DND-41 (cell line): Measurements from ENCODE around the gene ACKR3.

Experiments used
- ATAC-seq: fragments of 200-7000 bp; cut with Tn5 transposase; 3 replicates; pipeline ENCODE4 v1.9.1; 2021; ENCODE audit warnings: low read depth; ENCODE audit not compliant: insufficient read depth
- DNase-seq: peaks from one replicate; pipeline ENCODE4 v3.0.0-alpha.2; 2020
- H2AFZ ChIP-seq: 2 replicates; pipeline ENCODE4 v1.6.0; 2012; ENCODE audit warnings: low read depth, low read length
- H3K27ac ChIP-seq: 2 replicates; pipeline ENCODE4 v1.5.1; 2012; ENCODE audit warnings: low read length, inconsistent platforms
- H3K27me3 ChIP-seq: fragments of 200-600 bp; sonication (generic); 2 replicates; pipeline ENCODE4 v1.6.0; 2012; ENCODE audit warnings: low read length, mild to moderate bottlenecking, inconsistent platforms; ENCODE audit not compliant: insufficient read depth, poor library complexity
- H3K36me3 ChIP-seq: 2 replicates; pipeline ENCODE4 v1.5.1; 2012; ENCODE audit warnings: low read length, inconsistent platforms; ENCODE audit not compliant: insufficient read depth
- H3K4me1 ChIP-seq: 2 replicates; pipeline ENCODE4 v1.5.1; 2012; ENCODE audit warnings: mild to moderate bottlenecking, low read length; ENCODE audit not compliant: insufficient read depth
- H3K4me2 ChIP-seq: 2 replicates; pipeline ENCODE4 v1.6.0; 2012; ENCODE audit warnings: mild to moderate bottlenecking, moderate library complexity, low read length, inconsistent platforms; ENCODE audit not compliant: insufficient read depth
- H3K4me3 ChIP-seq, 2 experiments: fragments of 200-600 bp in 1 of 2; shearing (Covaris generic) in 1 of 2; 2 replicates each; pipeline ENCODE4 v1.5.1; 2012 to 2016; ENCODE audit warnings: inconsistent platforms in 2 of 2, low read length in 2 of 2, mild to moderate bottlenecking in 2 of 2, low read depth in 1 of 2, moderate library complexity in 1 of 2
- H3K79me2 ChIP-seq: 2 replicates; pipeline ENCODE4 v1.6.0; 2012; ENCODE audit warnings: low read length, inconsistent platforms; ENCODE audit not compliant: insufficient read depth
- H3K9ac ChIP-seq: 2 replicates; pipeline ENCODE4 v1.6.0; 2012; ENCODE audit warnings: low read depth, mild to moderate bottlenecking, inconsistent platforms, low read length, moderate library complexity
- H3K9me3 ChIP-seq: 2 replicates; pipeline ENCODE4 v1.5.1; 2012; ENCODE audit warnings: low read length, moderate library complexity, mild to moderate bottlenecking, inconsistent platforms; ENCODE audit not compliant: insufficient read depth, severe bottlenecking
- H4K20me1 ChIP-seq: 2 replicates; pipeline ENCODE4 v1.6.0; 2012; ENCODE audit warnings: low read length; ENCODE audit not compliant: insufficient read depth
- EZH2 ChIP-seq: IDR thresholded peaks from 3 replicates; pipeline ENCODE4 v1.6.1; 2012; ENCODE audit warnings: borderline replicate concordance, low read depth, mild to moderate bottlenecking, moderate library complexity, low read length, inconsistent platforms; ENCODE audit not compliant: severe bottlenecking
- TF ChIP-seq, protein P1 (sequence below): IDR thresholded peaks from 2 replicates; pipeline ENCODE4 v1.5.1; 2012; ENCODE audit warnings: borderline replicate concordance, low read length, moderate library complexity, mild to moderate bottlenecking; ENCODE audit not compliant: poor library complexity, severe bottlenecking; ENCODE audit errors: extremely low read depth

Gene ACKR3

GRCh38 chr2:236613612-236614011, 44.0 kb downstream of the ACKR3 start:
- Histone ChIP-seq H3K36me3 (no peaks in the 10 kb centered on the region), H3K27ac (no peak overlapping the region), H4K20me1 (no peaks in the 10 kb centered on the region), H2AFZ (no peak overlapping the region), H3K9ac (no peak overlapping the region), H3K4me1 (no peaks in the 10 kb centered on the region), H3K79me2 (no peaks in the 10 kb centered on the region), H3K27me3 (peaks cover 8% of the 10 kb centered on the region), H3K4me2 (no peak overlapping the region), H3K4me3 (no peak overlapping the region), H3K9me3 (no peaks in the 10 kb centered on the region)
- TF ChIP-seq, protein P1, sequence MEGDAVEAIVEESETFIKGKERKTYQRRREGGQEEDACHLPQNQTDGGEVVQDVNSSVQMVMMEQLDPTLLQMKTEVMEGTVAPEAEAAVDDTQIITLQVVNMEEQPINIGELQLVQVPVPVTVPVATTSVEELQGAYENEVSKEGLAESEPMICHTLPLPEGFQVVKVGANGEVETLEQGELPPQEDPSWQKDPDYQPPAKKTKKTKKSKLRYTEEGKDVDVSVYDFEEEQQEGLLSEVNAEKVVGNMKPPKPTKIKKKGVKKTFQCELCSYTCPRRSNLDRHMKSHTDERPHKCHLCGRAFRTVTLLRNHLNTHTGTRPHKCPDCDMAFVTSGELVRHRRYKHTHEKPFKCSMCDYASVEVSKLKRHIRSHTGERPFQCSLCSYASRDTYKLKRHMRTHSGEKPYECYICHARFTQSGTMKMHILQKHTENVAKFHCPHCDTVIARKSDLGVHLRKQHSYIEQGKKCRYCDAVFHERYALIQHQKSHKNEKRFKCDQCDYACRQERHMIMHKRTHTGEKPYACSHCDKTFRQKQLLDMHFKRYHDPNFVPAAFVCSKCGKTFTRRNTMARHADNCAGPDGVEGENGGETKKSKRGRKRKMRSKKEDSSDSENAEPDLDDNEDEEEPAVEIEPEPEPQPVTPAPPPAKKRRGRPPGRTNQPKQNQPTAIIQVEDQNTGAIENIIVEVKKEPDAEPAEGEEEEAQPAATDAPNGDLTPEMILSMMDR, result no peak
- no peak for TF ChIP-seq EZH2
- ATAC-seq, result no peak
- DNase-seq, result no peak

- Histone ChIP-seq H3K36me3 (no peaks in the 10 kb centered on the region), H3K27me3 (peaks cover 13% of the 10 kb centered on the region), H3K79me2 (no peaks in the 10 kb centered on the region), H3K4me2 (no peak overlapping the region), H3K4me3 (no peak overlapping the region), H2AFZ (no peak overlapping the region), H3K4me1 (no peaks in the 10 kb centered on the region), H4K20me1 (no peaks in the 10 kb centered on the region), H3K9ac (no peak overlapping the region), H3K27ac (no peak overlapping the region), H3K9me3 (no peaks in the 10 kb centered on the region)
- DNase-seq, result no peak
- no peak for ATAC-seq
- no peak for TF ChIP-seq EZH2
- TF ChIP-seq, protein P1, result no peak
Observed at GRCh38 chr2:236614551-236614950, 44.9 kb downstream of the ACKR3 start.

DNA sequence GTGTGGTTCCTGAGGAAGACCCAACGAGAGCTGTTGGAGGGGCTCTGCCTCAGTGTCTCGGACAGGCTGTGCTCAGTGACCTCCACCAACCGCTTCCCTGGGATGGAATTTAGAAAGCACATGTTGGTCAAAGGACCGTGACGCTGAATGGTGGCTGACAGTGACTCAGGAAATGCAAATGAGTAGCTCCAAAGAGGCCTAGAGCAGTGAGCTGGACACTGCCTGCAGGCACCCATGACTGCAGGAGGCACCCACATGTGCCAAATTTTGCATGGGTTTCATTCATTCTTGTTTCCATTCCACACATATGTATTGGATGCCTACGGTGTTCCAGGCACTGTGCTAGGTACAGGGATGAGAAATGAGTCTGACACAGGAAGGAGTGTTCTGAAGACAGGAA, 46.4 kb downstream of the ACKR3 start:
- H3K4me2 ChIP-seq, result no peak overlapping the region
- H3K9ac ChIP-seq, result no peak overlapping the region
- no peak overlapping the region for H3K4me3 ChIP-seq
- H3K36me3 ChIP-seq, result no peaks in the 10 kb centered on the region
- H3K79me2 ChIP-seq, result no peaks in the 10 kb centered on the region
- no peaks in the 10 kb centered on the region for H3K9me3 ChIP-seq
- no peak overlapping the region for H2AFZ ChIP-seq
- H3K27me3 ChIP-seq, result peaks cover 13% of the 10 kb centered on the region
- H3K27ac ChIP-seq, result no peak overlapping the region
- no peak for TF ChIP-seq EZH2
- TF ChIP-seq, protein P1, result no peak
- ATAC-seq (no peak), DNase-seq (no peak)
- H3K4me1 ChIP-seq, result no peaks in the 10 kb centered on the region
- H4K20me1 ChIP-seq, result no peaks in the 10 kb centered on the region

GRCh38 chr2:236616624-236617023, 47.0 kb downstream of the ACKR3 start:
- Histone ChIP-seq H3K27me3 (peaks cover 13% of the 10 kb centered on the region), H2AFZ (no peak overlapping the region), H3K4me2 (no peak overlapping the region), H3K79me2 (no peaks in the 10 kb centered on the region), H3K36me3 (no peaks in the 10 kb centered on the region), H3K27ac (no peak overlapping the region), H3K4me1 (no peaks in the 10 kb centered on the region), H3K9ac (no peak overlapping the region), H3K9me3 (no peaks in the 10 kb centered on the region), H4K20me1 (no peaks in the 10 kb centered on the region; the same call in 1 of the 2 replicates), H3K4me3 (no peak overlapping the region)
- ATAC-seq (no peak), DNase-seq (no peak)
- TF ChIP-seq, protein P1, result no peak
- TF ChIP-seq EZH2, result no peak
